HG03442 (cell line): ENCODE measurements around the gene SBF2.

ENCODE experiments used
- ATAC-seq: cut with Tn5 transposase; IDR thresholded peaks from one replicate; pipeline ENCODE4 v1.9.1; 2021; ENCODE audit warnings: mild to moderate bottlenecking, moderate library complexity; ENCODE audit not compliant: unreplicated experiment

Gene SBF2

DNA sequence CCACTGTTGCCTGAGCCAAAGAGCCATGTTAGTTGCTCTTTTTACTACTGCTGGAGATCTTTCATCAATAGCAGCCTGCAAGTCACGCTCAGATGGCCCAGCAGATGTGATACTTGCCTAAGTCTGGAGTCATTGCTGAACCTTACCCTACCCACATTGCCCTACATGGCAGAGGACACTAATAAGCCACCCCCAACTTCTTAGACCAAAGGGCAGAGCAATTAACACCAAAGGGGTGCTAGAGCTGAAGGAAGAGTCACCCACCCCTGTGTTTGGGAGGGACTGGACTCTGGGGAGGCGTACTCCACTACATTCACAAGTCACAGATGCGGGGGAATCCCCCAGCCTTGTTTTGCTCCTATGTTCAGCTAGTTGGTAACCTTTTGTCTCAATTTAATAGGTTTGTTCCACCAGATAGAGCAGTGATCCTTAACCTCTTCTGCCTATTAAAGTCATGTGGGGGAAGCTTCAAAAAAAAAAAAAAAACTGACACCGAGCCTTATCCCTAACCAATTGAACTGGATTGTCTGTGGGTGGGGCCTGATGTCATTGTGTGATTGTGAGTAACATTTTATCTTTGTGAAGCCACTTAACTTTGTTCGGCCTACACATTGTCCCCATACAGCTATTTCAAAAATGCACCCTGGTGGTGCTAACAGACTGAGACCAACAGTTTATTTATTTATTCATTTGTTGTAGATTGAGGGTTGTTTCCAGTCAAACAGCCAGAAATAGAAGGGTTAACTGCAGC is 23.9 kb upstream of the SBF2 start:
- peak; percentile 70 for ATAC-seq

DNA sequence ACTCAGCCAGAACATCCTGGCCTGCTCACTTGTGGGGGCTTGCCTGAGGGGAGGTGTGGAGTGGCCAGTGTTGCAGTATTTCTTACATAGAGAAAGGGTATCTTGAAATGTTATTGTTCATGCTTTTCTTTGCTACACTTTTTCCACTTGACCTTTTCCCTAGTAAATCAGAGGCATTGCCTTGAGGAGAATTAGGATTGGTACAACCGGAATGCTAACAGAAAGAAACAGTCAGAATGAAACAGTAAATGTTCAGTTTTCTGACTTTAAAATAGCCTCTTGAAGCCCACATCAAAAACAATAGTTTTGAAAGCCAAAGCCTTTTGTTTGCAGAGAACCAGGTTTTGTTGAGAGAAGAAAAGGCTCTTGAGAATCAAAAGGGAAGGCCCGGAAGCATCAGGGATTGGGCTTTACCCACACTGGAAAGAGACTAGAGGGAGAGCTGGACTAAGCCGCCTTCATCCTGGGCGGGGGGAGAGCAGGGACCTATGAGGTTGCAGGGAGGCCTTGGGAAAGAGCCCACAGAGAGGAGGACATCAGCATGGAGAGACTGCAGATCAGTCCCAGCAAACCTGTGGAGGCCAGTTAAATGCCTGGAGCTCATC is 23.2 kb upstream of the SBF2 start:
- no peak for ATAC-seq

DNA sequence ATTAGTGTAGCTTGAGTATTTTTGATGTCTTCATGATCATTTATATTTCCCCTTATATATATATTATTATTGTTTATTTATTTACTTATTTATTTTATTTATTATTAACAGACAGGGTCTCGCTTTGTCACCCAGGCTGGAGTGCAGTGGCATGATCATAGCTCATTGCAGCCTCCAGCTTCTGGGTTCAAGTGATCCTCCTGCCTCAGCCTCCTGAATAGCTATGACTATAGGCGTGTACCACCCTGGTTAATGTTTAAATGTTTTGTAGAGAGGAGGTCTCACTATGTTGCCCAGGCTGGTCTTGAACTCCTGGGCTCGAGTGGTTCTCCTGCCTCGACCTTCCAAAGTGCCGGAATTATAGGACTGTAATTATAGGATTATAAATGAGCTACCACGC is 21.1 kb upstream of the SBF2 start:
- no peak for ATAC-seq

DNA sequence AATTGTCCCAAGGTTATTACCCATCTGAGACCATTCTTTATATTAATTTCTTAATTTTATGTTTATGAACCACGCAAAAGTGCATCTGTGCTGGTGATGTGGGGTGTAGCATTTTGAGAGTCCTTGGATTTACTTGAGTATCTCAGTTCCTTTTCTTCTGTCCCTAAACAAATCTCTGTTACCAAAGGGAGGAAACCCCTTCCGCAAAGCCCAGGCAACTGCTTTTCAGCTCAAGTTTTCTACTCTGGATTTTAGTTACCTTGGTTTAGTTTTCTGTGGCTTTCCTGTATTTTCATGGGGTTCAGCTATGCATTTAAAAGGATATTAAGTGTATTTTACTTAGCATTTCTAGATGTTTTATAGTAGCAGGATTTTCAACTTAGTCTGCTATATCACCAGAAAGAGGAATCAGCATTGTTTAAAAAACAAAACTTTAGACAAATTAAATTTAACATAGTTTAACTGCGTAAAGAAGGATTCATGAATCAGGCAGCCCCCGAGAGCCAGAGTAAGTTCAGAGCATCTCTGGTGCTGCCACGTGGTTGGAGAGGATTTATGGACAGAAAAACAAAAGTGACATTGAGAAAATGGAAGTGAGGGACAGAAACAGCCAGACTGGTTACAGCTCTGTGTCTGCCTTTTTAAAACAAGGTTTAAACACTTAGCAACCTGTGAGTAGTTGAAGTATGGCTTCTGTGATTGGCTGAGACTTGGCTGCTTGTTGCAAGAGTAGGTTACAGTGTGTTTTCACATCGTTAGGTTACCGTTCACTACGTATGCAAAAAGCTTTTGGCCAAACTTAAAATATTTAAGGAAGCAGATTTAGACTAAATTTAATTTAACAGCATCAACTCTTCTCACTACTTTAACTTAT is 20.4 kb upstream of the SBF2 start:
- ATAC-seq = peak; percentile 72

DNA sequence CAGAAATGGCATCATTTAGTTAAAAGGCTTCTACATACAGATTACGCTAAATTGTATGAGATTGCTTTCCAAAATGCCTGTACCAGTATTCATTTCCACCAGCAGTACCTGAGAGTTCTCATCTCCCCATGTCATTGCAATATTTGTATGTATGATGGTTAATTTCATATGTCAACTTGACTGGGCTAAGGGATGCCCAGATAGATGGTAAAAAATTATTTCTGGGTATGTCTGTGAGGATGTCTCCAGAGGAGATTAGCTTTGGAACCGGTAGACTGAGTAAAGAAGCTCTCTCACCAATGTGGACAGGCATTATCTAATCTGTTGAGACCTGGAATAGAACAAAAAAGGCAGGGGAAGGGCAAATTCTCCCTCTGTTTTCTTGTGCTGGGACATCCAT is 17.8 kb upstream of the SBF2 start:
- no peak for ATAC-seq

DNA sequence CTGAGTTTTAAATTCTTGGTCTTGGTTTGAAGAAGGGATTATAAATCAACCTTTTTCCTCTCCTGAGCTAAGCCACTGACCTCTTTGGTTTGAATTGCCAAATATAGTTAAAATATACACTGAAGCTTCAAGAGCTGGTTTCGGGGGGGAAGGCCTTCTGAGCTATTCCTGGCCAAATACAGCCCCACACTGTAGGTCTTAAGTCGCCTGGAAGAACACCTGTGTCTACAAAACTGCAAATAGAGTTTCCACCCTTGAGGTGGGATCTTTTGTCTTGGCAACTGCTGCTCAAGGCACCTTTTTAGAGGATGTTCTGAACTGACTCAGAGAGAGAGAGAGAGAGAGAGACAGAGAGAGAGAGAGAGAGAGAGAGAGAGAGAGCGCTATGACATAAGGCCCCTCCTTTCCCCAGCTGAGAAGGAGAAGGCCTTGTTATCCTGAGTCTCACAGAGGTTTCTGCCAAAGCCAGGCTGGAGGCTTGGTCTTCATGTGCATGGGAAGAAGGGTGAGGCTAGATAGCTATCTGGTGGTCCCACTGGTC is 16.4 kb upstream of the SBF2 start:
- ATAC-seq = no peak

DNA sequence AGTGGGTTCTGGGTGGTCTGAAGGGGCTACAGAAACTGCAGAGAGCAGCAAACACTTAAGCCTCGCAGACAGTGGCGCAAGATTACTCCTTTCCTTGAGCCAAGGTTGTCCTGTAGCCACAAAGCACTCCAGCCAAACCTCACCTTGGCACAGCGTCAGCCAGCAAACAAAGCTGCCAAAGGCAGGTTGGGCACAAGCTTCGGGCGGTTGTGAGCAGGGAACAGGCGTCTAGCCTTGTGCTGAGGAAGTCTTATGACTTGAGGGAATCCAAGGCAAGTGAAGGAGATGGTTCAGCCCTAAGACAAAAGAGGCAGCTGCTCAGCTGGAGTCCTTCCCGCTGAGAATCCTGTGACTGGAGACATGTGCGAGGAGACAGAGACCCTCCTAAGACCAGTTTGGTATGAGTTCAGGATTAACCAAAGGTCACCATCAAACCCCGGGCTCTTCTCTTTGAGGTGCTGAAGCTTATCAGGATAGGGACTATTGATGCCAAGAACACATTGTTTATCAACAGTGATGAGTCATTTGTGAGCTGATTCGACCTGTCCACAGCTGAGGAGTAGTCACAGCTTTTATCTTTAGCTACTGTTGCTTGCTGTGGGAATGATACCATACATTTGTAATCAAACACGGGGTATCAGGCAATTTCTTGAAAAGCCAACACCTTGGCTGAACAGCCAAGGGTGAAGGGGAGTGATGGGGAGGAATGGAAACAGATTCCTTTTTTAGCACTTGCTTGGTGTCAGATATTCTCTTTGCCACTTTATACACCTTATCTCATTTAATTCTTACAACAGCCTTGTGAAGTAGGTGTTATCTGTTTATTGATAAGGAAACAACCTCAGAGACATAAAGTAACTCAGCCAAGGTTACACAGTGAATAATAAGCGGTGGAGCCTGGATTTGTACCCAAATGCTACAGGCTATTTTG is 15.4 kb upstream of the SBF2 start:
- ATAC-seq = no peak

DNA sequence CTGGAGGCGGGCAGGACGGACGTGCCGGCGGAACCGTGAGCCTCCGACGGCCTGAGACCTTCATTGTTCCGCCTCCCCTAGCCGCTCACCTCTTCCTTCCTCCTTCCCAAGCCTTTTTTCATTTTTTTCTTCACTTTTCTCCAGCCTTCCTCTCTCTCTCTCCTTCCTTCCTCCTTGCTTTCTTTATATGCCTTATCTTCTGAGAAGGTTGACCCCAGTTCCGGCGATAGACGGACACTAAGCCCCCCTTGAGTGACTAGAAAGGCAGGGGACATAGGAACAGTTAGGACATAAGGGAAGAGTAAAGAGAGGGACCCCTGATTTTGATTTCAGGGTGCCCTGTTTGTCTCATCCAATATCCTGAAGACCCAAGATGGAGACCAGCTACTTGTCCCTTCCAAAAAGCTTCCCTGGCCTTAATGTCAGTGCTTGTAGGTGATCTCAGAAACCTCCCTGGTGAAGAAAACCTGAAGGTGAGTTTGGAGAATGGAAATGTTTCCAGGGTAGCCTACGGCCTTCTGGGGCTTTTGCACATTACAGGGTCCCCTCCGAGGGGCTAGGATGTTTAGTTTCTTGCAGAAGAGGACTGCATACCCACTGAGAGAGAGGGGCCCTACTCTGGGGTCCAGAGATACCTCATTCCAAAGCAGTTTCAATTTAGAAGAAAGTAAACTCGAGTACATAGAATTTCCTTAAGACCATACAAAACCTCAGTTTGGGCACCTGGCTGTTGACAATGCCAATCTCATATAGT is 14.4 kb upstream of the SBF2 start:
- ATAC-seq = no peak

DNA sequence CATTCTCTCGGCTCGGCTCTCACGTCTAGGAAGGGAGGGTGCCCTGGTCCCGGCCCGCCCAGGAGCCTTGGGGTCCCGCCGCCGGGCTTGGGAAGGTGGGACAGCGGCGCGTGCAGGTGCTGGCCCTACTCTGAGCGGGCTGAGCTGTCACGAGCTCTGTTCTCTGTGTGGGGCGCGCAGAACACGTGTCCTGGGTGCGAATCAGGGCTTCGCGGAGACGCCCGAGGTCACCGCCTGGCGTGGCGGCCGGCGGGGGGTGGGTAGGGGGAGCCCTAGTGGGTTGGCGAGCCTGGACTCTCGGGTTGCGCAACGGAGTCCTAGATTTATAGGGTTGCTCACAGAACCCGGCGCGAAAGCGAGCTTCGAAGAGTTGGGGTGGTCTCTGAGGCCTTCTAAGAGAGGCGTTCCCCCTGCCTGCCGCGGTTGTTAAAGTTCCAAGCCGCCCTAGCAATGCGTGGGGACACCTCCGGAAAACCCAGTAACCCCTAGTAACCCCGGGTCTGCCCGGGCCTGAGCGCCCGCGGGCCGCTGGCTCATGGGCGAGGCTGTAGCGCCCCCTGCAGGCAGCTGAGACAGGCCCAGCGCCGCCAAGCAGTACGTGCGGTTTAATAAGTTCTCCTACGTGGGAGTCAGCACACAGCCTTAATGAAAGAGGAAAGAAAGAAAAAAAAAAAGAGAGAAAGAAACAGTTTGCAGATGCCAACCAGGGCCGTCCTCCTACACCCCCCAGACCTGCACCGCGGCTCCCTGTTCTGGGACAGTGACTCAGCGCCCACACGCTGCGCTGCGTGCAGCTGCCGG is 13.6 kb upstream of the SBF2 start:
- ATAC-seq = peak; percentile 64

DNA sequence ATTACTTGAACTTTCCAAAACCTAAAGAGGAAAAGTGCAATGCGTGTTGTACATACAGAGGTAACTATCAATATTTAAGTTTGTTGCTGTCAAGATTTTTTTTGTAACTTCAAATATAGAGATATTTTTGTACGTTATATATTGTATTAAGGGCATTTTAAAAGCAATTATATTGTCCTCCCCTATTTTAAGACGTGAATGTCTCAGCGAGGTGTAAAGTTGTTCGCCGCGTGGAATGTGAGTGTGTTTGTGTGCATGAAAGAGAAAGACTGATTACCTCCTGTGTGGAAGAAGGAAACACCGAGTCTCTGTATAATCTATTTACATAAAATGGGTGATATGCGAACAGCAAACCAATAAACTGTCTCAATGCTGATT is 13.0 kb upstream of the SBF2 start:
- no peak for ATAC-seq

DNA sequence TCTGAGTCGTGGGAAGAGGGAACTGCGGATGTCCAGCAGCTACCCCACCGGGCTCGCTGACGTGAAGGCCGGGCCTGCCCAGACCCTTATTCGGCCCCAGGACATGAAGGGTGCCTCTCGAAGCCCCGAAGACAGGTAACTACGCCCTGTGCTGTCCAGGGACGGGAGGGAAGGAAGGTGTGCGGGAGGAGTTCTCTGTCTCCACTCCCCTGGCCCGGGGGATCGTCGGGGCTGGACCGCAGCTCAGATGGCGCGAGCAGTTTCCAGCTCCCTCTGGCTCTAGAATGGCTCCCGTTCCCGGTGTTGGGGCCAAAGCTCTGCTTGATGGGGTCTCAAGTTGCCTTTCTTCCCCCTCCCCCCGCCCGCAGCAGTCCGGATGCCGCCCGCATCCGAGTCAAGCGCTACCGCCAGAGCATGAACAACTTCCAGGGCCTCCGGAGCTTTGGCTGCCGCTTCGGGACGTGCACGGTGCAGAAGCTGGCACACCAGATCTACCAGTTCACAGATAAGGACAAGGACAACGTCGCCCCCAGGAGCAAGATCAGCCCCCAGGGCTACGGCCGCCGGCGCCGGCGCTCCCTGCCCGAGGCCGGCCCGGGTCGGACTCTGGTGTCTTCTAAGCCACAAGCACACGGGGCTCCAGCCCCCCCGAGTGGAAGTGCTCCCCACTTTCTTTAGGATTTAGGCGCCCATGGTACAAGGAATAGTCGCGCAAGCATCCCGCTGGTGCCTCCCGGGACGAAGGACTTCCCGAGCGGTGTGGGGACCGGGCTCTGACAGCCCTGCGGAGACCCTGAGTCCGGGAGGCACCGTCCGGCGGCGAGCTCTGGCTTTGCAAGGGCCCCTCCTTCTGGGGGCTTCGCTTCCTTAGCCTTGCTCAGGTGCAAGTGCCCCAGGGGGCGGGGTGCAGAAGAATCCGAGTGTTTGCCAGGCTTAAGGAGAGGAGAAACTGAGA is 12.2 kb upstream of the SBF2 start:
- ATAC-seq = no peak

DNA sequence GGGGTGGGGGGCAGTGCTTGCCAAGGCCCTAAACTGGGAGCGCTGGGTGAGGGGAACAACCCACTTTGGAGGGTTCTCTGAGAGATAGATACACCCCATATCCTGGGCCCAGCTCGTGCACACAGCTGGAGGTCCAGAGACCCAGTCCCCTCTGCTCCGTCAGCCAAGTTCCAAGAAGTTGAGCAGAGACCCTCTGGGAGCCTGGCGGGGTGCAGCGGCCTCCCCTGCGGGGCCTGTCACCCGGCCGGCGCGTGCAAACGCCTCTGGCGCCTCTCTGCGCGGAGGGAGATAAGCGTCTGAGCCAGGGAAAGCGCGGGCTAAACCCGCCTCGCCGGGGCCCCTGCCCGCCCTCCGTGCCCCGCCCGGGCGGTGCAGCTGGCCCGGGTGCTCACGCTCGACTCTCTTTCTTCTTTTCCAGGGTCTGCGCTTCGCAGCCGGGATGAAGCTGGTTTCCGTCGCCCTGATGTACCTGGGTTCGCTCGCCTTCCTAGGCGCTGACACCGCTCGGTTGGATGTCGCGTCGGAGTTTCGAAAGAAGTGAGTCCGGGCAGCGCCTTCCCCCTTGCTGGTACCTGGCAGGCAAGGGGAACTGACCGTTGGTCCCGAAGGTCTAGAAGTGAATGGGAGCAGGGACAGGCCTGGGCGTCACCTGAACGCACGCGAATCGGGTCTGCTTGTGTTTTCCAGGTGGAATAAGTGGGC is 11.4 kb upstream of the SBF2 start:
- ATAC-seq = no peak

DNA sequence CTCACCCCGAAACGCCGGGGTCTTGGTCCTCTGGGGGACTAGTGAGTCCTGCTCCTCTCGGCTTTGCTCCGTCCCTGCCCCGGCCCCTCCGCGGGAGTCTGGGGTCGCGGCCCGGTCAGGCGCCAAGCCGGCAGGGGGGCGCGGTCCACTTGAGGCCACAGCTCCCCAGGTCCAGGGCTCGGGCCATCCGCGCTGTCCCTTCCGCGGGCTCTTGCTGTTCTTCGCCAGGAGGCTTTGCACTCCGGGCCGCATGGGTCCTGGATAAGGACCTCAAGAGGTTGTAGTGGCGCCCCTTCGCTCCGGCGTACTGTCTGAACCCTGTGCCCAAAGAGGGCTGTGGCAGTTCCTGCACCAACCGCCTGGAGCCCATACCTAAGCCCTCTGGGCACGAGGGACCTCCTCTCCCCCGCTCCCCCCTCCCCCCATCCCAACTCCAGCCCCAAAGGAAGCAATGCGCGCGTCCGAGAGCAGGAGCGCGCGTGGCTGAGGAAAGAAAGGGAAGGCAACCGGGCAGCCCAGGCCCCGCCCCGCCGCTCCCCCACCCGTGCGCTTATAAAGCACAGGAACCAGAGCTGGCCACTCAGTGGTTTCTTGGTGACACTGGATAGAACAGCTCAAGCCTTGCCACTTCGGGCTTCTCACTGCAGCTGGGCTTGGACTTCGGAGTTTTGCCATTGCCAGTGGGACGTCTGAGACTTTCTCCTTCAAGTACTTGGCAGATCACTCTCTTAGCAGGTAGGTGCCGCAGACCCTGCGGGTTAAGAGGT is 10.7 kb upstream of the SBF2 start, which contains the start of gene ADM:
Gene ADM, plus strand, starts transcription at position 579 of the 767 bp plus-strand sequence. CDS start 628 bp downstream, outside the sequence.
- ATAC-seq = no peak

DNA sequence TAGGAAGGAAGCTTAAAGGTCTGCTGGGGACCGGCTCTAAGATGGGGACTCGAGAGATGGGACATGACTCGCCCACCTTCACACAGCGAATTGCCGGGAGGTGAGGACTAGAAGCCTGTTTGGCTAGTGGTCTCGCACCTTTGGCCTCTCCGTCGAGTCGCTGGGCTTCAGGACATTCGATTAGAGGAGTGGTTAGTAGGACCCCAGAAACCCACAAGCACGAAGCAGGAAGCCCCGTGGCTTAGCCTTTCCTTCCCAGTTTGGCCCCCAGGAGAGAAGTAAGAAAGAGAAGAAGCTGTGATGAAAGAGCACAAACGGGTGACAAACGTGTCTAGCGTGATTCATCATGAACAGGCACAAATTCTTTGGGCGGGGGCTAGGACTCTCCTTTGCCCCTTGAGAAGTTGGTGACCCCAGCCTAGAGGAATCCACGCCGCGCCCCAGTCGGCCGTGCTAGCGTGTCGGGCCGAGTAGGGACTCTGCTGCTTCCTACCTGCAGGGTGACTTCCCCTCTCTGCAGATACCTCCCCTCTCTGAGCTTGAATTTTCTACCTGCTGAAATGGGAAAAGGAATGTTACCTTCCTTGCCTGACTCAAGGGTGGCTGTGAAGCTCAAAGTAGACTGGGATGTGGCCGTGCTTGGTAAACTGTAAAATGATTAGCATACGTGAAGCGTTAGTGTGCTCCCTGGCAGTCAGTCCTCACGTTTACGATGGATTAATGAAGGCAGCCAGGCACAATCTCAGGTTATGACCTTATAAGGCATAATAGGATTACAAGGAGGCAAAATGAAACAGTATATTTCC is 9.7 kb upstream of the SBF2 start:
- ATAC-seq = no peak

DNA sequence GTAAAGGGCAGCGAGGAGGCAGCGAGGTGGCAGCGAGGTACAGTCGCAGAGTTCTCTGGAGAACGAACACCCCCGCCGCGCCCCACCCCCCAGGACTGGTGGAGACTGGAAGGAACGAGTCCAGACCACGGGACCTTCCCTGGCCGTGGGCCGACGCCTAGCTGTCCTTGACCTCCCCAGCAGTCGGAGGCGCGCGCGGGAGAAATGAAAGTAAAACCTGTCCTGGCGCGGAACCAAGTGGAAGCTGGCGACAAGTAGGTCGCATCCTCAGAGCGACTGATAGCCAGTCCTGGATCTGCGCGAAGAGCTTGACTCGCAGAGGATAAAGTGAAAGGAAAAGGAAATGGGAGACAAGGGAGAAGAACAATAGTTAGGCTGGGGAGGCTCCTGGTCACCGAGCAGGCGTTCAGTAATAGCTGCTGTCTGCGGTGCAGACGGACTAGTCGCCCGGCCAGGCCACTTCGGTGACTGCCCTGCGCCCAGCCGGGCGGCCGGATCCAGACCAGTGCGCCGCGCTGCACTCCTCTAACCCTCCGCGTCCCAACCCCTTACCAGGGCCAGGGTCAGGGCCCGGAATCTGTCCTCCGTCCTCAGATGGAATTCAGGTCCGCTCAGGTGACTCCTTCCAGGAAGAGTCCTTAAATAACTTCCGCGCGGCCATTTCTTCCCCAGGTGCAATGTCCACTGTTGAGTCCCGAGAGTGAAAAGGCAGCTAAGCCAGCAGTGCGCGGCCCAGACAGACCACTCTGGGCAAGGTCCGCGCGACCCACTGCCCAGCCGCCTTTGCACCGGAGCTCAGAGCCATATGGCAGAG is 8.9 kb upstream of the SBF2 start:
- ATAC-seq = no peak
